HG03064 (cell line): ENCODE data around the gene SLITRK1.

Experiments
- ATAC-seq: cut with Tn5 transposase; IDR thresholded peaks from one replicate; pipeline ENCODE4 v1.9.1; 2021; ENCODE audit warnings: low read depth; ENCODE audit not compliant: unreplicated experiment

The SLITRK1 gene

GRCh38 chr13:83876546-83876945 is 5.7 kb downstream of the SLITRK1 start:
- peak; percentile 89 for ATAC-seq

GRCh38 chr13:83867708-83868107 is 14.6 kb downstream of the SLITRK1 start:
- ATAC-seq, result no peak

- no peak for ATAC-seq
Measured at GRCh38 chr13:83865161-83866137, 16.8 kb downstream of the SLITRK1 start.

DNA sequence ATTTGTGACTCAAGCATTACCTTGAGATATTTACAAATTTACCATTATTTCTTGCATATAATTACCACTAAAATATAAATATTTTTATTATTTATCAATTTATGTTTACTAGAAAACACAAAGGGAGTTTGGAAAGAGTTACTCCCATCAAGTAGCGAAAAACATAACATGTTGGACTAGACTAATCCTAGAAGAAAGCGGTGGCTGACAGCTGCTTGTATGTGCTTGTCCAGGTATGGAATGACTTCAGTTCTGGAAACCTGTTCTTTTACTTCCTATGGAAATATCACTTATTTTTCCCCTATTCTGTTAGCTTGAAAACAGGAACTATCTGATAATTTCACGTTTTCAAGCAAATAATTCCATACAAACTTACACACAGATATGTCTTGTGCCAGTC is 28.5 kb downstream of the SLITRK1 start:
- ATAC-seq, result no peak

- ATAC-seq, result no peak
Measured at GRCh38 chr13:83845106-83845505, 37.2 kb downstream of the SLITRK1 start.

DNA sequence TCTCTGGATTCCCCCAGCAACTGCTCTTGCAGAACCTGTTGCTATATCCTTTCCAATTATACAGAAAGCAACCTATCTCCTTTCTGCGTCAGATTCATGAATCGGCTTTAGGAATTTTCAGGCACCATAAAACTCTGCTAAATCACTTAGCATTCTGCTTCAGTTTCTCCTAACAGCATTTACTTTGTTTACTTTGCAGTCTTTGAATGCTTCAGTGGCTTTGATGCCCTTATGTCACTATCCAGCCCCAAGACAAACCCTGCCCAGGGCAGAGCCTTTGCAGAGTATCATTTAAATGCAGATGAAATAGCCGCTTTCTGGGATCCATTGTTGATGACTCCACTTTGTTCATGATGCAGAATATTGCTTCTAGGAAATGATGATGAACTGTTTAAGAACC is 43.1 kb downstream of the SLITRK1 start:
- no peak for ATAC-seq

DNA sequence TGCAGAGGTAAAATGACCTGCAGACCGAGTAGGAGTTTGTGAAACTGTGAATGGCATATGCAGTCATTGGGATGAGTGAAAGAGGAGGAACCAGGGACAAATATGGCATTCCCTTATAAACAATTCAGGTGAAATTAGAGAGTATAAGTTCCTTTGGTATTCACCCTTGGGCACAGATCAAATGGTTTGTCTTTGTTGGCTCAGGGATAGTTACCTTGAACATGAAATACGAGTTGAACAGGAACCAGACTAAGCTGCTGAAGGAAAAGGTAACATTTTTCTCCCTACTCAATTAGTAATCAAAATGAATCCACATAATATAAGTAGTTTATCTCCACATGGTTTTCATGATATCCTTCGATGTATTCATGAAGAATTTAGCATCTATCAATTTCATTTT is 50.5 kb downstream of the SLITRK1 start:
- ATAC-seq, result no peak

DNA sequence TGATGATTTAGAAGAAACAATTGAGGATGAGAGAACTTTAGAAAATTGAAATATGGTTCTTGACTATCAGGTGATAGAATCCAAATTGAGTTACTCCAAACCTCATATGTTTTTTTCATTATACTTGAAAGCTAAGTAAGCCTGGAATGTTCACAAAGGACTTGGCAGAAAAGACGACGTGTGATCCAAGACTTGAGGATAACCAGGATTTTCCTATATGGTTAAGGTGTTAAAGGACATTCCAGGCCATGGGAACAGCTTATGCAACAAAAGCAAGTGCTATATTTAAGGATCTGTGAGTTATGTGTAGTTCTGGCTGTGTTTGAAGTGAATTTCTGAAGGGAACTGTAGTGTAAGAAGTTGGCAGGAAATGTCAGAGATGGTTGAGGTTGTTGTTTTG is 52.5 kb downstream of the SLITRK1 start:
- ATAC-seq, result no peak

- ATAC-seq, result no peak
Measured at GRCh38 chr13:83827338-83827737, 54.9 kb downstream of the SLITRK1 start.
